ENCODE measurements around the gene C1orf35.
A peak's percentile ranks its signal among the peaks of the same experiment; 100 is the strongest.

The C1orf35 gene

GRCh38 chr1:228102791-228103620 lies at the start of gene C1orf35:
Gene C1orf35 (minus strand): TSS chr1:228103325. CDS start chr1:228103227, 98 bp downstream.
- DNase-seq: peak; percentile 71 to 92 (median 88)

GRCh38 chr1:228152918-228153258 lies 49.8 kb upstream of the C1orf35 start:
- no peak for DNase-seq

GRCh38 chr1:228152097-228152917 lies 49.2 kb upstream of the C1orf35 start:
- no peak for DNase-seq

- DNase-seq: no peak
Observed at GRCh38 chr1:228151180-228151925, 48.2 kb upstream of the C1orf35 start.

- DNase-seq: no peak
Observed at GRCh38 chr1:228150461-228151179, 47.5 kb upstream of the C1orf35 start.

GRCh38 chr1:228150120-228150460 lies 47.0 kb upstream of the C1orf35 start:
- DNase-seq: no peak

- no peak for DNase-seq
Observed at GRCh38 chr1:228149406-228150119, 46.4 kb upstream of the C1orf35 start, which contains the start of gene GJC2. Gene GJC2 (plus strand): TSS chr1:228149930. CDS start chr1:228157759, 7,829 bp downstream.

- no peak for DNase-seq
Observed at GRCh38 chr1:228148935-228149405, 45.8 kb upstream of the C1orf35 start.

GRCh38 chr1:228148196-228148861 lies 45.2 kb upstream of the C1orf35 start:
- DNase-seq: no peak

- no peak for DNase-seq
Observed at GRCh38 chr1:228147768-228148167, 44.6 kb upstream of the C1orf35 start.

- no peak for DNase-seq
Observed at GRCh38 chr1:228147151-228147693, 44.1 kb upstream of the C1orf35 start.

- DNase-seq: no peak
Observed at GRCh38 chr1:228146417-228147150, 43.5 kb upstream of the C1orf35 start.

GRCh38 chr1:228145463-228146416 lies 42.6 kb upstream of the C1orf35 start:
- DNase-seq: no peak

GRCh38 chr1:228144993-228145343 lies 41.8 kb upstream of the C1orf35 start:
- DNase-seq: no peak

- no peak for DNase-seq
Observed at GRCh38 chr1:228144193-228144992, 41.3 kb upstream of the C1orf35 start.

- DNase-seq: no peak
Observed at GRCh38 chr1:228143480-228144192, 40.5 kb upstream of the C1orf35 start.

- DNase-seq: no peak
Observed at GRCh38 chr1:228142701-228143136, 39.6 kb upstream of the C1orf35 start.
